DMS53 treated with DMSO at 0.1 percent for 48 hours (cell line): ENCODE results near the gene CIITA.

ENCODE experiments used
- DNase-seq: peaks from one replicate; lab custom pipeline; 2025; ENCODE audit not compliant: unreplicated experiment; lab: John Stamatoyannopoulos, UW

CIITA gene

DNA sequence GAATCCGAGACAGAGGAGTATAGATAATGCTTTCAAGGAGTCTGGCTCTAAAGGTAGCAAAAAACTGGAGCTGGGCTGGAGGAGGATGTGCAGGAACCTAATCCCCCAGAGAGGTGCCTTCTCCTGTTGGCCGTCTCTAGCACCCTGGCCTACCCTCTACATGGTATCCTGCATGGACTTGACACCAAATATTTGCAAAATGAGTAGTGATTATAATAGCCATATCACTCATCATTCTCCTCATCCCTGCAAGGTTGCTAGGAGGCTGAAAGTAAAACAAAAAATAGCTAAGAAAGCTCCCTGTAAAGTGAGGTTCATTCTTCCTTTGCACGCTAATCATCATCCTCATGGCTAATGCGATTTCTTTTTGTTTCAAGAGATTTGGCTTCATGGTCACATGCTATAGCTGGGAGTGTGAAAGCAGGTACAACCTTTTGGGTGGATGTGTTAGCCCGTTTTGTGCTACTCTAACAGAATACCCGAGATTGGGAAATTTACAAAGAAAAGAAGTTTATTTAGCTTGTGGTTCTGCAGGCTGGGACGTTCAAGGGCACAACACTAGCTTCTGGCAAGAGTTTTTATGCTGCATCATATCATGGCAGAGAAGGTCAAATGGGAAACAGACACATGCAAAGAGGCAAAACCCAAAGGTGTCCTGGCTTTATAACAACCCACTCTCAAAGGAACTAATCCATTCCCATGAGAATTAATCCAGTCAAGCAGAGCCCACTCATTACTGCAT lies 27.1 kb upstream of the CIITA start:
- DNase-seq: no peak

DNA sequence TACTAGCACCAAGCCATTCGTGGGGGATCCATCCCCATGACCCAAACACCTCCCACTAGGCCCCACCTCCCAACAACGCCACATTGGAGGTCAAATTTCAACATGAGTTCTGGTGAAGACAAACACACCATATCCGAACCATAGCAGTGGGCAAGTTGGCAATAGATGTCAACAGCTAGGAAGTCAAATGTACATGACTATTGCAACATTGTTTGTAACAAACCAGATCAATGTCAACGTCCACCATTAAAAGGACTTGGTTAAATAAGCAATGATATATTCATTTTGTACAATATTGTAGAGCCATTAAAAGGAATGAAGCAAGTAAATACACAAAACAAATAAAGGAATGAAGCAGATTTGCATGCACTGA lies 26.5 kb upstream of the CIITA start:
- no peak for DNase-seq

DNA sequence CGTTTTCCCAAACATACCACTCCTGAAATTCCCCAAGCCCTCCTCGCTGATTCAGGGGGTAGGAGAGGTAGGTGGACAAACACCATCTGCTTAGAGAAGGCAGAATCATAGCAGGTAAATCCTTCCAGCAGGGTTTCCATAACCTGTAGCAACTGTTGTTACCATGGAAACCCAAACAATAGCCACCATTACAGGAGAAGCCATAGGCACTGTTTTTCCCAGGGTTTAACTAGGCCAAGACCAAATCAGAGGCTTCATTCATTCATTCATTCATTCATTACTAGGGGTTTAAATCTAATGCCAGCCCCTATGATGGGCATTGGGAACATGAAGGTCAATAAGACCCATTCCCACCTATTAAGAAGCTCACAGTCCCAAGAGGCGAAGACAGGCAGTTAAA lies 25.5 kb upstream of the CIITA start:
- no peak for DNase-seq

GRCh38 chr16:10852286-10852685 lies 24.7 kb upstream of the CIITA start:
- DNase-seq: no peak

GRCh38 chr16:10852948-10853347 lies 24.1 kb upstream of the CIITA start:
- DNase-seq: no peak

- DNase-seq: no peak
Measured at GRCh38 chr16:10856042-10856441, 21.0 kb upstream of the CIITA start.

DNA sequence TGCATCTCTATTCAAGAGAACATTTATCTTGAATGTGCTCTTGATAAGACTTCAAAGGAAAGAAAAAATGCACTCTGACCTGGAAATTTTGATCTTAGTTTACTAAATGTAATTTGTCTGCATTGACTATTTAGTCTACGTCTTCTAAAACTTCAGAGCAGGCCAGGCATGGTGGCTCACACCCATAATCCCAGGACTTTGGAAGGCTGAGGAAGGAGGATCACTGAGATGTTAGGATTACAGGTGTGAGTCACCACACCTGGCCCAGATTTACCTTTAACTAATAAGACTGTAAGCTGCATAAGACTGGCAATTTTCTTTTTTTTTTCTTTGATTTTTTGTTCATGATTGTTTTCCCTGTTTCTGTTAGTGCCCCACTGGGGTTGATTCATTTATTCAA lies 18.8 kb upstream of the CIITA start:
- no peak for DNase-seq

GRCh38 chr16:10859020-10859419 lies 18.0 kb upstream of the CIITA start:
- DNase-seq: no peak

DNA sequence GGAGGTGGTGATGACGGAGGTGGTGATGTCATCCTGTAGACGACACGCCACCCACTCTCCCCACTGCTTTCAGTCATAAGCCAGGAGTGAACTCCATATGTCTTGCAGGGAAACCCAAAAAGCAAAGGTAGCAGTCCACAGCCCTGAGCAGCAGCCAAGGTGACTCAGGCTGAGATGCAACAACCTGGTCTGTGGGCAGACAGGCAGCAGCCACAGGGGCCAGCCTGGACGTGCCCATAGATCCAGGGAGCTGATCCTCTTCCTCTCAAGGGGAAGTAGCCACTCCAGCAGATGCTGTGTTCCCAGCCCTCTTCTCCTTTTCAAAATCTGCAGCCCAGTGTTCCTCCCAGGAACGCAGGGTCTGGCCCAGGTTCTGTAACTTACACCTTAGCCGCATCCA lies 17.3 kb upstream of the CIITA start:
- no peak for DNase-seq

GRCh38 chr16:10862438-10862837 lies 14.6 kb upstream of the CIITA start:
- DNase-seq: no peak

- DNase-seq: no peak
Measured at GRCh38 chr16:10865991-10866966, 10.7 kb upstream of the CIITA start.

GRCh38 chr16:10867199-10867598 lies 9.8 kb upstream of the CIITA start:
- DNase-seq: no peak

DNA sequence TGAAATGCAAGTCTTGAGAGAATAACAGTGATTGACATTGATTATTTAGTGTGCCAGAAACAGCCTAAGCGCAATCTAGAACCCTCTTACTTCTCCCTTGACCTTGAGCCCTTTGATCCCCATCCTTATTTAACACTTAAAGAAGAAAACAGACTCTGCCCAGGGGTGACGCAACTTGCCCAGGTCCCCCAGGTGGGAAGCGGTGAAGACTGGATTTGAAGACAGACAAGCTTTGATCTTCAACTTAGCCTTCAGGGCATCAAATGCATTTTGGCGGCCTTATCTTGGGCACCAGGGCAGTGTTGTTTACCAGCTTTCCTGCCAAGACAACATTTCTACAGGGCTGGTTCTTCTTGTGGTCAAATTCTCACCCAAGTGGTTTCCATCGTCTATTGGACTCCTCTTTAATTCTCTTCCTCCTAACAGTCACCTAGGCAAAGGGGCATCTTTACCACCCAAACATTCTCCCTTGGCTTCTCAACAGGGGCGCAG lies 8.9 kb upstream of the CIITA start:
- no peak for DNase-seq

DNA sequence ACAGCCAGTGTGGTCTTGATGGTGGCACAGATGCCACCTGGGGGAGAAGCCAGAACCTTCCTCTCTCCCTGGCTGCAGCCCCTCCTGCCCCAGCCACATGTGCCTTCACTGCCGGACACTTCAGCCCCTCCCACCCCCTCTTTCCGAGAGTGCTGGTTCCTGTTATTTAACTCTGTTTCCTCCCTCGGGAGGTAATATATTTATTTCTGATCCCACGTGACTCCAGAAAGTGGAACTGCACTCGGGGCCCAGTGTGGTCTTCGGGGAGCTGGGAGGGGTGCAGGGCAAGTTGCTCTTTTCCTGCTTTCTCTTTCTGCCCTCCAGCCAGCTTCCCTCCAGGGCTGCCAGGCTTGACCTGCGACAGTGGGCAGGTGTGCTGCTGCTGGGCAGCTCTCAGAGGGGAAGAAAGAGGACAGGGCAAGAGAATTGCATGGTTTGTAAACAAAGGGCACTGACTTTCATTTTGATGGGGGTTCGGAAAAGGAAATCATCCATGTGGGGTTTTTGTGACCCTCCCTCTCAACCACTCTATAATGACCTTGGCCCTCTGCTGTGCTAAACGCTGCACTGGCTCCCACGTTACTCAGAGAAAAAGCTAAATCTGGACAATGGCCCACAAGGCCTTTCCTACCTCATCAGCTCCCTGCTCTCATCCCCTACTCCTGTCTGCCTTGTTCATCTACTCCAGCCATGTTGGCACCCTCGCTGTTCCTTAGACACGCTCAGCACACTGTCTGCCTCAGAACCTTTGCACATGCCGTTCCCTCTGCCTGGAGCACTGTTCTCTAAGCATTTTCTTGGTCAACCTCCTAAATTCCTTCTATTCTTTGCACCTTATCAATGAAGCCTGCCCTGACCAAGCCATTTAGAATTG lies 8.2 kb upstream of the CIITA start:
- no peak for DNase-seq

GRCh38 chr16:10870137-10870776 lies 6.7 kb upstream of the CIITA start:
- DNase-seq: no peak

- DNase-seq: no peak
Measured at GRCh38 chr16:10870808-10871156, 6.2 kb upstream of the CIITA start.

DNA sequence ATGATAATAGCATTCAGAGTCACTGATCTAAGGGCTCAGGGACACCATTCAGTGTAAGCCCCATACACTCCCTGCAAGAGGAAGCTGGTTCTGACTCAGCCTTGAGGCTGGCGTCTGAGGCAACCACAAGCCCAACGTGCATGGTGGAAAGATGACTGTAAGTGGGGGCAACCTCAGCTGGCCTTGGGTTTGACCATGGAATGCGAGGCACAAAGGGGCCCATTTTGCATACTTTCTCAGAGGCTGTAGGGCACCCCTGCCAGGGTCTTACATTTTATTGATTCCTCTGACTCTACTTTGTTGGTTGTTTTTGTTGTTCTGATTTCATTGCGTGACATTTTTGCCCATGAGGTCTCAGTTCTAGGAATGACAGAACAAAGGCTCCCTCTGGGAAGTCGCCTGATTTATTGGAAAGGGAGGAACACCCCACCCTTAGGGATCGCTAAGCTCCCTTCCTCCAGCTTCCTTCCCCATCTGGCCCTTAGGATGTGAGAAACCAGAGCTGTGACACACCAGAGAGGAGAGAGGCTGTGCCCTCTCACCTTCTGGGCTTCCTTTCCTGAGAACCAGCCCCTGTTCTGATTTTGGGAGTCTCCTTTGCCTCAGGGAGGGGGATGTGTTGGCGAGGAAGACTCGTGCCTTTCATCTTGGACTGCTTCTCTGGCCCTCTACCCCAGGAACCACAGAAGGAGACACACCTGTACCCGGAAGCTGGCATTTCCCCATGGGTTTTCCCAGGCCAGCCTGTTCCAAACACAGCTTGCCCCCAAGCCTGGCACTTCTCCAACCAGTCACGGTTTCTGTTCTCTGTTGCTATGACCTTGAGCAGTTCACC lies 5.6 kb upstream of the CIITA start:
- no peak for DNase-seq

DNA sequence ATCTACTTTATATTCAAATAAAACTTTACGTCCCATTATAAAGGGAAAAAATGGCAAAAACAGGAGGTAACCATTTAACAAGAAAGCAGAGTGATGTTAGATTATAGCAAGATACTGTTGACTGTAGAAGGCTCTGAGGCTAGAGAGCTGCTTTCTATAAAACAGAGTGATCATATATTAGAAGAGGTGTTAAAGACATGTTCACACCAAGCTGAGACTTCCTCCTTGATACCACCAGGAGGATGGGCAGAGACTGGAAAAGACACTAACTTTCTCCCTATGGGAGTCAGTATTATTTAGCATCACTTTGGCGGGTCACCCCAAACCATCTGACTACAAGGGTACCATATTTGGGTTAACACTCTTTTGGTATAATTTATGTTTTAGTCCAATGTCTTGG lies 687 bp upstream of the CIITA start:
- DNase-seq: no peak

GRCh38 chr16:10877472-10877946 lies 507 bp downstream of the CIITA start:
- DNase-seq: no peak

GRCh38 chr16:10878328-10878643 lies 1.3 kb downstream of the CIITA start:
- no peak for DNase-seq
